RWPE2 (cell line): ENCODE data around the gene CCDC69.

ENCODE experiments used
- ATAC-seq: fragments of 200-7000 bp; cut with Tn5 transposase; 3 replicates; pipeline ENCODE4 v1.9.1; 2021; ENCODE audit warnings: low read depth
- DNase-seq: peaks from one replicate; pipeline ENCODE4 v3.0.0-alpha.2; 2020; ENCODE audit warnings: low spot score
- H3K27ac ChIP-seq: fragments of 450-650 bp; 2 replicates; pipeline ENCODE4 v1.5.1; 2017; ENCODE audit warnings: mild to moderate bottlenecking; ENCODE audit not compliant: poor library complexity, severe bottlenecking
- H3K27me3 ChIP-seq: fragments of 250-450 bp; sonication (Bioruptor Pico); 2 replicates; pipeline ENCODE4 v1.5.1; 2021; ENCODE audit warnings: mild to moderate bottlenecking, moderate library complexity; ENCODE audit not compliant: insufficient read depth, poor library complexity, severe bottlenecking
- H3K36me3 ChIP-seq: fragments of 250-450 bp; sonication (Bioruptor Pico); 2 replicates; pipeline ENCODE4 v1.5.1; 2020; ENCODE audit warnings: low read depth, mild to moderate bottlenecking, moderate library complexity
- H3K4me1 ChIP-seq: fragments of 250-450 bp; sonication (Bioruptor Pico); 2 replicates; pipeline ENCODE4 v1.5.1; 2021; ENCODE audit warnings: mild to moderate bottlenecking, moderate library complexity; ENCODE audit not compliant: insufficient read depth, poor library complexity, severe bottlenecking
- H3K4me3 ChIP-seq: fragments of 250-450 bp; sonication (Bioruptor Pico); 2 replicates; pipeline ENCODE4 v1.5.1; 2021; ENCODE audit warnings: mild to moderate bottlenecking, moderate library complexity; ENCODE audit not compliant: severe bottlenecking
- H3K9me3 ChIP-seq: fragments of 250-450 bp; sonication (Bioruptor Pico); 2 replicates; pipeline ENCODE4 v1.5.1; 2021; ENCODE audit warnings: mild to moderate bottlenecking, moderate library complexity; ENCODE audit not compliant: severe bottlenecking
- CTCF ChIP-seq: fragments of 450-650 bp; IDR thresholded peaks from one replicate; pipeline ENCODE4 v1.5.1; 2017; ENCODE audit warnings: mild to moderate bottlenecking, moderate library complexity; ENCODE audit not compliant: poor library complexity, severe bottlenecking

CCDC69 gene

GRCh38 chr5:151168602-151169344 lies 55.1 kb downstream of the CCDC69 start:
- Histone ChIP-seq H3K4me3 (no peak overlapping the region), H3K4me1 (no peaks in the 10 kb centered on the region), H3K27ac (no peak overlapping the region), H3K36me3 (no peaks in the 10 kb centered on the region), H3K27me3 (no peaks in the 10 kb centered on the region), H3K9me3 (no peaks in the 10 kb centered on the region)
- DNase-seq (no peak), ATAC-seq (no peak)
- no peak for TF ChIP-seq CTCF

DNA sequence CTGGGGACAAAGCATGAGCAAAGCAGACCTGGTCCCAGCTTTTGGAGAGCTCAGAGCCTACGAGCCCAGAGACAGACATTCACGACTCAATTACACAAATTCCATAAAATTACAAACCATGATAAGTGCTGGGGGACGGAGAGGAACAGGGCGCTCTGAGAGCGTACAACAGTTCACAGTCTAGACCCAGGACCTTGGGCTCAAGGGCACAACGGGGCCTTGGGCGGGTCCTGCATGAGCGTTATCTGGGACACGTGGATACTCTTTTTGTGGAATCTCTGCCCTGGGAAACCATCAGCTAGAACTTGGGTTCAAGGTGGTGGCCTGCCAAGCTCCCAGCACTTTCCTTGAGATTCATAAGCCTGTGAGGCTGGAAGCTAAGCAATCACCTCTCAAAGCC lies 56.9 kb downstream of the CCDC69 start:
- DNase-seq, result peak; percentile 32
- Histone ChIP-seq H3K36me3 (no peaks in the 10 kb centered on the region), H3K4me3 (no peak overlapping the region), H3K9me3 (no peaks in the 10 kb centered on the region), H3K27me3 (no peaks in the 10 kb centered on the region), H3K4me1 (no peaks in the 10 kb centered on the region), H3K27ac (no peak overlapping the region)
- no peak for ATAC-seq
- no peak for TF ChIP-seq CTCF

- peak; percentile 98 for TF ChIP-seq CTCF
- Histone ChIP-seq H3K27me3 (no peaks in the 10 kb centered on the region), H3K36me3 (no peaks in the 10 kb centered on the region), H3K4me3 (no peak overlapping the region), H3K4me1 (no peaks in the 10 kb centered on the region), H3K9me3 (no peaks in the 10 kb centered on the region), H3K27ac (no peak overlapping the region)
- DNase-seq, result no peak
- ATAC-seq, result peak; percentile 97
Measured at GRCh38 chr5:151164687-151165392, 59.1 kb downstream of the CCDC69 start.

GRCh38 chr5:151162776-151163175 lies 61.1 kb downstream of the CCDC69 start:
- H3K27ac ChIP-seq, result no peak overlapping the region
- DNase-seq, result no peak
- H3K9me3 ChIP-seq, result no peaks in the 10 kb centered on the region
- H3K4me3 ChIP-seq, result no peak overlapping the region
- no peak for ATAC-seq
- no peak for TF ChIP-seq CTCF
- no peaks in the 10 kb centered on the region for H3K36me3 ChIP-seq
- H3K27me3 ChIP-seq, result no peaks in the 10 kb centered on the region
- H3K4me1 ChIP-seq, result peaks cover 4% of the 10 kb centered on the region
